Right atrium auricular region (tissue), 2 donors: ENCODE measurements around the gene KIAA1958. TPM values are rescaled to one million over a fixed set of nuclear protein-coding genes. Genes with fewer than 3 reads are reported as not detected.

Experiments used
- DNase-seq: peaks from one replicate; pipeline ENCODE4 v3.0.0-alpha.2; 2019; ENCODE audit warnings: low spot score
- H3K27ac ChIP-seq, 2 donors: fragments of 200-600 bp; sonication (generic); 1 replicate in 1 of 2; 2 replicates in 1 of 2; pipeline ENCODE4 v1.5.1; 2016 to 2019
- H3K27me3 ChIP-seq, 2 donors: fragments of 200-600 bp; sonication (generic); one replicate each; pipeline versions ENCODE4 v1.5.1 to v1.6.0; 2017 to 2019
- H3K36me3 ChIP-seq: fragments of 200-600 bp; sonication (generic); one replicate; pipeline ENCODE4 v1.5.1; 2016
- H3K4me1 ChIP-seq, 2 donors: fragments of 200-600 bp; sonication (generic); one replicate each; pipeline versions ENCODE4 v1.5.1 to v1.6.0; 2017 to 2019
- H3K4me3 ChIP-seq, 2 donors: fragments of 200-600 bp; sonication (generic); 1 replicate in 1 of 2; 2 replicates in 1 of 2; pipeline ENCODE4 v1.5.1; 2017 to 2019; ENCODE audit warnings: mild to moderate bottlenecking in 1 of 2, moderate library complexity in 1 of 2
- H3K9me3 ChIP-seq, 2 donors: fragments of 200-600 bp; sonication (generic); one replicate each; pipeline ENCODE4 v1.5.1; 2019
- total RNA-seq, 2 donors: library from RNA; depleted of rRNA; stranded (reverse); fragments of >200 nt; gene quantifications; one replicate each; pipeline ENCODE4 v1.1.0, GENCODE V29; 2016
- TF ChIP-seq, protein P1 (sequence below), 2 donors: fragments of 200-600 bp; sonication (generic); IDR thresholded peaks; one replicate each; pipeline ENCODE4 v1.5.1; 2019; ENCODE audit warnings: antibody characterized with exemption in 2 of 2

Gene KIAA1958
- total RNA-seq, 2 donors from 2014 or later, result 1.9 to 4.1 TPM

DNA sequence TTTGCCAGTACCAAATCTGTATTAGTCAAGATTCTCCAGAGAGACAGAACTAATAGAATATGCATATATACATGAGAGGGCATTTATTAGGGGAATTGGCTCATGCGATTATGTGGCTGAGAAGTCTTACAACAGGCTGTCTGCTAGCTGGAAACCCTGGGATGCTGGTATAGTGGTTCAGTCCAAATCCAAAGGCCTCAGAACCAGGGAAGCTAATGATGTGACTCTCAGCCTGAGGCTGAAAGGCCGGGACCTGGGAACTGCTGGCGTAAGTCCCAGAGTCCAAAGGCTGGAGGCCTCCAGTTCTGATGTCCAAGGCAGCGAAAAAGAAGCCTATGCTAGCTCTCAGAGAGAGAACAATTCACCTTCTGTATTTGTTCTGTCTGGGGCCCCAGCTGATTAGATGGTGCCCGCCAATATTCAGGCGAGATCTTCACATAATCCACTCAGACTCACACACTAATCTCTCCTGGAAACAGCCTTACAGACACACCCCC, 84.1 kb downstream of the KIAA1958 start:
- Histone ChIP-seq H3K4me3 (no peak overlapping the region), H3K36me3 (no peaks in the 10 kb centered on the region), H3K9me3 (no peaks in the 10 kb centered on the region), H3K4me1 (peaks cover 0 to 3% of the 10 kb centered on the region in 2 donors), H3K27ac (no peak overlapping the region), H3K27me3 (no peaks in the 10 kb centered on the region)
- TF ChIP-seq, protein P1, sequence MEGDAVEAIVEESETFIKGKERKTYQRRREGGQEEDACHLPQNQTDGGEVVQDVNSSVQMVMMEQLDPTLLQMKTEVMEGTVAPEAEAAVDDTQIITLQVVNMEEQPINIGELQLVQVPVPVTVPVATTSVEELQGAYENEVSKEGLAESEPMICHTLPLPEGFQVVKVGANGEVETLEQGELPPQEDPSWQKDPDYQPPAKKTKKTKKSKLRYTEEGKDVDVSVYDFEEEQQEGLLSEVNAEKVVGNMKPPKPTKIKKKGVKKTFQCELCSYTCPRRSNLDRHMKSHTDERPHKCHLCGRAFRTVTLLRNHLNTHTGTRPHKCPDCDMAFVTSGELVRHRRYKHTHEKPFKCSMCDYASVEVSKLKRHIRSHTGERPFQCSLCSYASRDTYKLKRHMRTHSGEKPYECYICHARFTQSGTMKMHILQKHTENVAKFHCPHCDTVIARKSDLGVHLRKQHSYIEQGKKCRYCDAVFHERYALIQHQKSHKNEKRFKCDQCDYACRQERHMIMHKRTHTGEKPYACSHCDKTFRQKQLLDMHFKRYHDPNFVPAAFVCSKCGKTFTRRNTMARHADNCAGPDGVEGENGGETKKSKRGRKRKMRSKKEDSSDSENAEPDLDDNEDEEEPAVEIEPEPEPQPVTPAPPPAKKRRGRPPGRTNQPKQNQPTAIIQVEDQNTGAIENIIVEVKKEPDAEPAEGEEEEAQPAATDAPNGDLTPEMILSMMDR (IDR thresholded peaks at IDR 0.05), result no peak
- no peak for DNase-seq

- no peak for DNase-seq
- Histone ChIP-seq H3K4me1 (peaks cover 0 to 3% of the 10 kb centered on the region in 2 donors), H3K36me3 (no peaks in the 10 kb centered on the region), H3K27me3 (no peaks in the 10 kb centered on the region), H3K27ac (no peak overlapping the region), H3K9me3 (no peaks in the 10 kb centered on the region), H3K4me3 (no peak overlapping the region)
- TF ChIP-seq, protein P1 (IDR thresholded peaks at IDR 0.05), result no peak
Observed at GRCh38 chr9:112571624-112572355, 85.2 kb downstream of the KIAA1958 start.

- no peaks in the 10 kb centered on the region for H3K27me3 ChIP-seq
- no peak overlapping the region for H3K4me3 ChIP-seq
- H3K27ac ChIP-seq, result no peak overlapping the region
- no peaks in the 10 kb centered on the region for H3K9me3 ChIP-seq
- H3K36me3 ChIP-seq, result no peaks in the 10 kb centered on the region
- peaks cover 0 to 3% of the 10 kb centered on the region in 2 donors for H3K4me1 ChIP-seq
- TF ChIP-seq, protein P1 (IDR thresholded peaks at IDR 0.05), result no peak
- no peak for DNase-seq
Observed at GRCh38 chr9:112572416-112572815, 85.8 kb downstream of the KIAA1958 start.

DNA sequence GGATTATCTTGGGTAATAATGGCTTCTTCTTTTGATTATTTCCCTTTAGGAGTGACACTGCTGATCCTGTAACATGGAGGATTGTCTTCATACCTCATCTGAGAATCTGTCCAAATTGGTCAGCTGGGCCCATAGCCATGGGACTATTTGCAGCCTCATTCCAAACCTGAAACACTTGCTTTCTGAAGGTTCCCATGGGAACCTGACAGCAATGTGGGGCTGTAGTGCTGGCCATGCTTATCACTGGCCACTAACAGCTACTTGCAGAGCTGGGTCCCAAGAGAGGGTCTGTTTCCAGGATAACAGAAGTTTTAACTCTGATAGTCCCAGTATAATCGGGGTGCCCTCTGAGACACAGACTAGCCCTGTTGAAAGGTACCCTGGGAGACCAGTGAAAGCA, 87.4 kb downstream of the KIAA1958 start:
- no peaks in the 10 kb centered on the region for H3K36me3 ChIP-seq
- H3K27ac ChIP-seq, result no peak overlapping the region
- H3K9me3 ChIP-seq, result no peaks in the 10 kb centered on the region
- H3K4me3 ChIP-seq, result no peak overlapping the region
- DNase-seq, result no peak
- peaks cover 0 to 2% of the 10 kb centered on the region in 2 donors for H3K4me1 ChIP-seq
- TF ChIP-seq, protein P1 (IDR thresholded peaks at IDR 0.05), result no peak
- H3K27me3 ChIP-seq, result no peaks in the 10 kb centered on the region

GRCh38 chr9:112575107-112575506, 88.5 kb downstream of the KIAA1958 start:
- Histone ChIP-seq H3K4me1 (no peaks in the 10 kb centered on the region), H3K27ac (no peak overlapping the region), H3K27me3 (no peaks in the 10 kb centered on the region), H3K36me3 (no peaks in the 10 kb centered on the region), H3K9me3 (no peaks in the 10 kb centered on the region), H3K4me3 (no peak overlapping the region)
- TF ChIP-seq, protein P1 (IDR thresholded peaks at IDR 0.05), result no peak
- DNase-seq, result no peak
